HepG2 (cell line): ENCODE data around the gene YPEL3. TPM values are rescaled to one million over a fixed set of nuclear protein-coding genes. Genes with fewer than 3 reads are reported as not detected.

Source experiments
- ARHGAP35 ChIP-seq: sonication (generic); formaldehyde crosslinking; IDR thresholded peaks from 2 replicates; pipeline ENCODE4 v1.9.0; 2022; ENCODE audit warnings: mild to moderate bottlenecking, inconsistent platforms, moderate library complexity, missing genetic modification reagents, borderline replicate concordance
- ATAD3A ChIP-seq: sonication (generic); formaldehyde crosslinking; IDR thresholded peaks from 2 replicates; pipeline ENCODE4 v1.4.0; 2020; ENCODE audit warnings: missing genetic modification reagents
- GATAD1 ChIP-seq: IDR thresholded peaks from 2 replicates; pipeline ENCODE4 v1.6.1; 2016; ENCODE audit warnings: missing genetic modification reagents, missing compliant biosample characterization
- MATR3 ChIP-seq: sonication (generic); formaldehyde crosslinking; IDR thresholded peaks from 2 replicates; pipeline ENCODE4 v1.4.0; 2020; ENCODE audit warnings: missing genetic modification reagents
- NR2F6 ChIP-seq, 2 experiments: IDR thresholded peaks; 2 replicates each; pipeline ENCODE4 v1.6.1; 2016; ENCODE audit warnings: antibody characterized with exemption in 1 of 2, mild to moderate bottlenecking in 1 of 2
- POLR2AphosphoS5 ChIP-seq: IDR thresholded peaks from 2 replicates; pipeline ENCODE4 v1.6.1; 2012; ENCODE audit warnings: low read depth, low read length
- PPARG ChIP-seq: conservative IDR thresholded peaks from 2 replicates; pipeline ENCODE4 v1.6.1; 2016; ENCODE audit warnings: missing biosample characterization, missing genetic modification reagents
- SAP130 ChIP-seq: IDR thresholded peaks from 2 replicates; pipeline ENCODE4 v1.6.1; 2016; ENCODE audit warnings: low read depth
- STAG1 ChIP-seq: sonication (generic); formaldehyde crosslinking; IDR thresholded peaks from 2 replicates; pipeline ENCODE4 v1.4.0; 2020; ENCODE audit warnings: missing genetic modification reagents
- TGIF2 ChIP-seq: IDR thresholded peaks from 2 replicates; pipeline ENCODE4 v1.6.1; 2016; ENCODE audit warnings: control low read depth, missing compliant biosample characterization
- ZNF251 ChIP-seq: sonication (generic); formaldehyde crosslinking; IDR thresholded peaks from 2 replicates; pipeline ENCODE4 v1.9.0; 2021; ENCODE audit warnings: mild to moderate bottlenecking, missing genetic modification reagents
- ZNF256 ChIP-seq: sonication (generic); formaldehyde crosslinking; conservative IDR thresholded peaks from 2 replicates; pipeline ENCODE4 v1.4.0; 2020; ENCODE audit warnings: missing genetic modification reagents
- ZNF563 ChIP-seq: sonication (generic); formaldehyde crosslinking; IDR thresholded peaks from 2 replicates; pipeline ENCODE4 v1.8.0; 2022; ENCODE audit warnings: mild to moderate bottlenecking, moderate library complexity, missing genetic modification reagents
- ZNF570 ChIP-seq: sonication (generic); formaldehyde crosslinking; IDR thresholded peaks from 2 replicates; pipeline ENCODE4 v1.4.0; 2020; ENCODE audit warnings: mild to moderate bottlenecking, missing genetic modification reagents, borderline replicate concordance
- ZNF737 ChIP-seq: sonication (generic); formaldehyde crosslinking; IDR thresholded peaks from 2 replicates; pipeline ENCODE4 v1.5.0; 2020; ENCODE audit warnings: missing genetic modification reagents, mild to moderate bottlenecking, borderline replicate concordance
- ZNF773 ChIP-seq: sonication (generic); formaldehyde crosslinking; IDR thresholded peaks from 2 replicates; pipeline ENCODE4 v1.4.0; 2020; ENCODE audit warnings: missing genetic modification reagents, borderline replicate concordance
- polyA plus RNA-seq, 8 experiments: library from polyadenylated mRNA; depleted of rRNA in 3 of 8; stranded (reverse) in 7 of 8; unstranded in 1 of 8; fragments of >200 nt; fragmentation: Illumina TruSeq in 4 of 8; extraction: Trizol in 4 of 8; gene quantifications; 2 replicates each; pipeline versions ENCODE4 v1.2.1 to v1.2.3, GENCODE V29; 2011 to 2016; ENCODE audit warnings: low read depth in 4 of 8, missing spikeins in 1 of 8, mixed read lengths in 1 of 8; ENCODE audit not compliant: insufficient read depth in 1 of 8
- total RNA-seq, 5 experiments: library from RNA; depleted of rRNA; stranded (reverse); fragments of >200 nt; fragmentation: Illumina TruSeq; extraction: Trizol; gene quantifications; 2 replicates each; pipeline ENCODE4 v1.2.3, GENCODE V29; 2016; ENCODE audit warnings: low read depth in 1 of 5
- TF ChIP-seq, protein P1 (sequence below): sonication (generic); formaldehyde crosslinking; IDR thresholded peaks from 2 replicates; pipeline ENCODE4 v1.4.0; 2020; ENCODE audit warnings: mild to moderate bottlenecking, missing genetic modification reagents
- TF ChIP-seq, protein P2 (sequence below): sonication (generic); formaldehyde crosslinking; IDR thresholded peaks from 2 replicates; pipeline ENCODE4 v1.4.0; 2020; ENCODE audit warnings: mild to moderate bottlenecking, low read depth, missing genetic modification reagents
- TF ChIP-seq, protein P3 (sequence below): sonication (generic); formaldehyde crosslinking; IDR thresholded peaks from 2 replicates; pipeline ENCODE4 v1.4.0; 2020; ENCODE audit warnings: missing genetic modification reagents
- TF ChIP-seq, protein P4 (sequence below): sonication (generic); formaldehyde crosslinking; IDR thresholded peaks from 2 replicates; pipeline ENCODE4 v1.4.0; 2020; ENCODE audit warnings: missing genetic modification reagents, borderline replicate concordance
- TF ChIP-seq, protein P5 (sequence below): sonication (generic); formaldehyde crosslinking; conservative IDR thresholded peaks from 2 replicates; pipeline ENCODE4 v1.8.1; 2023; ENCODE audit warnings: missing genetic modification reagents

Gene YPEL3
- total and polyA plus RNA-seq, 2 of the 13 experiments (the other 11 are each of a cell fraction or from before 2014, with no cell fraction given): 5.4 to 47.0 TPM

DNA sequence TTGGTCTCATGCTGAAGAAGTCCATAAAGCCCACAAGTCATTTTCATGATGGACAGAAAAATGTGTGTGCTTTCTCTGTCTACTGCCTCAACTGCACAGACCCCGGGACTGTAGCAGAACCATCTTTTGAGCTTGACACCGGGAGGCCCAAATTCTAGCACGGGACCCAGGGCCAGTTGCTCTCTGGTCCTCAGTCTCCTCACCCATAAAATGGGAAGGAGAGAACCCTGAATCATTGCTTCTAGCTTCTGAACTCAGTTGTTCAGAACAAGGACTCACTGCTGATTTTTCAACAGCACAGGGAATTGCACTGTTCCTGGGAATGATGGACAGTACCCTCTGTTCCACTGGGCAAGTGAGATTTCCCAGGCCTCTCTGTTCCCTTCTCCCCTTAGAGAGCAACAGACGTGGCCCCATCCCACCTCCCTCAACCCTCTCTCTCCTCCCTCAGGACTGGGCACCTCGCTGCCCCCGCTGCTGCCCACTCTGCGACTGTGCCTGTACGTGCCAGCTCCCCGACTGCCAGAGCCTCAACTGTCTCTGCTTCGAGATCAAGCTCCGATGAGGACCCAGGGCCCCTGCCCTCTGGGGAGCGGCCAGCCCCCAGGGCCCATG is 32.6 kb downstream of the YPEL3 start (continued):
- TF ChIP-seq ZNF737 (CRISPR knock-in tag): no peak
- no peak for TF ChIP-seq ZNF773 (CRISPR knock-in tag)
- TF ChIP-seq, protein P1, sequence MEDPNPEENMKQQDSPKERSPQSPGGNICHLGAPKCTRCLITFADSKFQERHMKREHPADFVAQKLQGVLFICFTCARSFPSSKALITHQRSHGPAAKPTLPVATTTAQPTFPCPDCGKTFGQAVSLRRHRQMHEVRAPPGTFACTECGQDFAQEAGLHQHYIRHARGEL: no peak
- no peak for TF ChIP-seq GATAD1 (CRISPR knock-in tag)
- TF ChIP-seq, protein P2, sequence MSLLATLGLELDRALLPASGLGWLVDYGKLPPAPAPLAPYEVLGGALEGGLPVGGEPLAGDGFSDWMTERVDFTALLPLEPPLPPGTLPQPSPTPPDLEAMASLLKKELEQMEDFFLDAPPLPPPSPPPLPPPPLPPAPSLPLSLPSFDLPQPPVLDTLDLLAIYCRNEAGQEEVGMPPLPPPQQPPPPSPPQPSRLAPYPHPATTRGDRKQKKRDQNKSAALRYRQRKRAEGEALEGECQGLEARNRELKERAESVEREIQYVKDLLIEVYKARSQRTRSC (CRISPR knock-in tag): no peak; the same call in 1 of the 2 replicates
- TF ChIP-seq MATR3 (CRISPR knock-in tag): no peak
- no peak for TF ChIP-seq PPARG (CRISPR knock-in tag)
- TF ChIP-seq, protein P3, sequence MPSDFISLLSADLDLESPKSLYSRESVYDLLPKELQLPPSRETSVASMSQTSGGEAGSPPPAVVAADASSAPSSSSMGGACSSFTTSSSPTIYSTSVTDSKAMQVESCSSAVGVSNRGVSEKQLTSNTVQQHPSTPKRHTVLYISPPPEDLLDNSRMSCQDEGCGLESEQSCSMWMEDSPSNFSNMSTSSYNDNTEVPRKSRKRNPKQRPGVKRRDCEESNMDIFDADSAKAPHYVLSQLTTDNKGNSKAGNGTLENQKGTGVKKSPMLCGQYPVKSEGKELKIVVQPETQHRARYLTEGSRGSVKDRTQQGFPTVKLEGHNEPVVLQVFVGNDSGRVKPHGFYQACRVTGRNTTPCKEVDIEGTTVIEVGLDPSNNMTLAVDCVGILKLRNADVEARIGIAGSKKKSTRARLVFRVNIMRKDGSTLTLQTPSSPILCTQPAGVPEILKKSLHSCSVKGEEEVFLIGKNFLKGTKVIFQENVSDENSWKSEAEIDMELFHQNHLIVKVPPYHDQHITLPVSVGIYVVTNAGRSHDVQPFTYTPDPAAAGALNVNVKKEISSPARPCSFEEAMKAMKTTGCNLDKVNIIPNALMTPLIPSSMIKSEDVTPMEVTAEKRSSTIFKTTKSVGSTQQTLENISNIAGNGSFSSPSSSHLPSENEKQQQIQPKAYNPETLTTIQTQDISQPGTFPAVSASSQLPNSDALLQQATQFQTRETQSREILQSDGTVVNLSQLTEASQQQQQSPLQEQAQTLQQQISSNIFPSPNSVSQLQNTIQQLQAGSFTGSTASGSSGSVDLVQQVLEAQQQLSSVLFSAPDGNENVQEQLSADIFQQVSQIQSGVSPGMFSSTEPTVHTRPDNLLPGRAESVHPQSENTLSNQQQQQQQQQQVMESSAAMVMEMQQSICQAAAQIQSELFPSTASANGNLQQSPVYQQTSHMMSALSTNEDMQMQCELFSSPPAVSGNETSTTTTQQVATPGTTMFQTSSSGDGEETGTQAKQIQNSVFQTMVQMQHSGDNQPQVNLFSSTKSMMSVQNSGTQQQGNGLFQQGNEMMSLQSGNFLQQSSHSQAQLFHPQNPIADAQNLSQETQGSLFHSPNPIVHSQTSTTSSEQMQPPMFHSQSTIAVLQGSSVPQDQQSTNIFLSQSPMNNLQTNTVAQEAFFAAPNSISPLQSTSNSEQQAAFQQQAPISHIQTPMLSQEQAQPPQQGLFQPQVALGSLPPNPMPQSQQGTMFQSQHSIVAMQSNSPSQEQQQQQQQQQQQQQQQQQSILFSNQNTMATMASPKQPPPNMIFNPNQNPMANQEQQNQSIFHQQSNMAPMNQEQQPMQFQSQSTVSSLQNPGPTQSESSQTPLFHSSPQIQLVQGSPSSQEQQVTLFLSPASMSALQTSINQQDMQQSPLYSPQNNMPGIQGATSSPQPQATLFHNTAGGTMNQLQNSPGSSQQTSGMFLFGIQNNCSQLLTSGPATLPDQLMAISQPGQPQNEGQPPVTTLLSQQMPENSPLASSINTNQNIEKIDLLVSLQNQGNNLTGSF: no peak; the same call in 1 of the 2 replicates
- TF ChIP-seq ARHGAP35 (CRISPR knock-in tag): no peak; the same call in 1 of the 2 replicates
- peak; percentile 23; the same call in 1 of the 2 replicates for TF ChIP-seq ATAD3A
- TF ChIP-seq, protein P4, sequence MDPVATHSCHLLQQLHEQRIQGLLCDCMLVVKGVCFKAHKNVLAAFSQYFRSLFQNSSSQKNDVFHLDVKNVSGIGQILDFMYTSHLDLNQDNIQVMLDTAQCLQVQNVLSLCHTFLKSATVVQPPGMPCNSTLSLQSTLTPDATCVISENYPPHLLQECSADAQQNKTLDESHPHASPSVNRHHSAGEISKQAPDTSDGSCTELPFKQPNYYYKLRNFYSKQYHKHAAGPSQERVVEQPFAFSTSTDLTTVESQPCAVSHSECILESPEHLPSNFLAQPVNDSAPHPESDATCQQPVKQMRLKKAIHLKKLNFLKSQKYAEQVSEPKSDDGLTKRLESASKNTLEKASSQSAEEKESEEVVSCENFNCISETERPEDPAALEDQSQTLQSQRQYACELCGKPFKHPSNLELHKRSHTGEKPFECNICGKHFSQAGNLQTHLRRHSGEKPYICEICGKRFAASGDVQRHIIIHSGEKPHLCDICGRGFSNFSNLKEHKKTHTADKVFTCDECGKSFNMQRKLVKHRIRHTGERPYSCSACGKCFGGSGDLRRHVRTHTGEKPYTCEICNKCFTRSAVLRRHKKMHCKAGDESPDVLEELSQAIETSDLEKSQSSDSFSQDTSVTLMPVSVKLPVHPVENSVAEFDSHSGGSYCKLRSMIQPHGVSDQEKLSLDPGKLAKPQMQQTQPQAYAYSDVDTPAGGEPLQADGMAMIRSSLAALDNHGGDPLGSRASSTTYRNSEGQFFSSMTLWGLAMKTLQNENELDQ (CRISPR knock-in tag): 0 out of 2 replicates have a peak, but pooled peaks have one; percentile 20
- no peak for TF ChIP-seq ZNF570 (CRISPR knock-in tag)
- no peak; the same call in 1 of the 2 replicates for TF ChIP-seq ZNF563
- TF ChIP-seq NR2F6 (IDR thresholded peaks at IDR 0.05): no peak
- TF ChIP-seq NR2F6 (CRISPR knock-in tag; IDR thresholded peaks at IDR 0.05): no peak
- TF ChIP-seq ZNF251: peak; percentile 58; the same call in 1 of the 2 replicates
- TF ChIP-seq TGIF2 (CRISPR knock-in tag): no peak
- no peak for TF ChIP-seq SAP130
- no peak for TF ChIP-seq STAG1 (CRISPR knock-in tag)
- no peak for TF ChIP-seq ZNF256 (CRISPR knock-in tag)
- TF ChIP-seq, protein P5, sequence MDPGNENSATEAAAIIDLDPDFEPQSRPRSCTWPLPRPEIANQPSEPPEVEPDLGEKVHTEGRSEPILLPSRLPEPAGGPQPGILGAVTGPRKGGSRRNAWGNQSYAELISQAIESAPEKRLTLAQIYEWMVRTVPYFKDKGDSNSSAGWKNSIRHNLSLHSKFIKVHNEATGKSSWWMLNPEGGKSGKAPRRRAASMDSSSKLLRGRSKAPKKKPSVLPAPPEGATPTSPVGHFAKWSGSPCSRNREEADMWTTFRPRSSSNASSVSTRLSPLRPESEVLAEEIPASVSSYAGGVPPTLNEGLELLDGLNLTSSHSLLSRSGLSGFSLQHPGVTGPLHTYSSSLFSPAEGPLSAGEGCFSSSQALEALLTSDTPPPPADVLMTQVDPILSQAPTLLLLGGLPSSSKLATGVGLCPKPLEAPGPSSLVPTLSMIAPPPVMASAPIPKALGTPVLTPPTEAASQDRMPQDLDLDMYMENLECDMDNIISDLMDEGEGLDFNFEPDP: no peak
- TF ChIP-seq POLR2AphosphoS5: no peak
